Keratinocyte (primary cell): ENCODE data around the gene SERINC5. TPM values are rescaled to one million over a fixed set of nuclear protein-coding genes. Genes with fewer than 3 reads are reported as not detected.

Experiments used
- DNase-seq: peaks from one replicate; pipeline ENCODE4 v3.0.0-alpha.2; 2011; ENCODE audit warnings: low read depth, missing footprints, low spot score
- FAIRE-seq: peaks from 2 replicates; lab custom pipeline; 2011; peaks lifted over from hg19 to GRCh38; lab: Jason Lieb, UNC
- H2AFZ ChIP-seq: 2 replicates; pipeline ENCODE4 v1.6.0; 2012; ENCODE audit warnings: low read length, control low read depth, inconsistent platforms; ENCODE audit not compliant: control insufficient read depth
- H3K27ac ChIP-seq: 2 replicates; pipeline ENCODE4 v1.5.1; 2011; ENCODE audit warnings: low read length; ENCODE audit not compliant: control insufficient read depth, insufficient read depth
- H3K27me3 ChIP-seq: 3 replicates; pipeline ENCODE4 v1.6.0; 2011; ENCODE audit warnings: low read length; ENCODE audit not compliant: control insufficient read depth, insufficient read depth; ENCODE audit errors: extremely low read depth
- H3K36me3 ChIP-seq, 2 experiments: 2 replicates in 1 of 2; 3 replicates in 1 of 2; pipeline ENCODE4 v1.5.1; 2011; ENCODE audit warnings: low read length in 2 of 2, mild to moderate bottlenecking in 1 of 2; ENCODE audit not compliant: control insufficient read depth in 2 of 2, insufficient read depth in 2 of 2; ENCODE audit errors: extremely low read depth in 1 of 2
- H3K4me1 ChIP-seq: 3 replicates; pipeline ENCODE4 v1.5.1; 2011; ENCODE audit warnings: low read length; ENCODE audit not compliant: control insufficient read depth, insufficient read depth; ENCODE audit errors: extremely low read depth
- H3K4me2 ChIP-seq: 3 replicates; pipeline ENCODE4 v1.6.0; 2011; ENCODE audit warnings: low read depth, low read length; ENCODE audit not compliant: control insufficient read depth, insufficient read depth; ENCODE audit errors: extremely low read depth
- H3K4me3 ChIP-seq, 3 experiments: fragments of 200-600 bp in 1 of 3; sonication (generic) in 1 of 3; 2 replicates in 2 of 3; 3 replicates in 1 of 3; pipeline ENCODE4 v1.5.1; 2011 to 2016; ENCODE audit warnings: low read length in 3 of 3, mild to moderate bottlenecking in 3 of 3, control low read depth in 2 of 3, inconsistent platforms in 1 of 3, low read depth in 1 of 3, mixed read lengths in 1 of 3, mixed run types in 1 of 3, moderate library complexity in 1 of 3; ENCODE audit not compliant: control insufficient read depth in 2 of 3, insufficient read depth in 2 of 3; ENCODE audit errors: extremely low read depth in 1 of 3
- H3K79me2 ChIP-seq: 2 replicates; pipeline ENCODE4 v1.6.0; 2012; ENCODE audit warnings: low read length; ENCODE audit not compliant: control insufficient read depth, insufficient read depth
- H3K9ac ChIP-seq: 3 replicates; pipeline ENCODE4 v1.6.0; 2011; ENCODE audit warnings: low read length; ENCODE audit not compliant: control insufficient read depth, insufficient read depth; ENCODE audit errors: extremely low read depth
- H3K9me1 ChIP-seq: 3 replicates; pipeline ENCODE4 v1.6.0; 2011; ENCODE audit warnings: low read length; ENCODE audit not compliant: control insufficient read depth, insufficient read depth; ENCODE audit errors: extremely low read depth
- H3K9me3 ChIP-seq: 2 replicates; pipeline ENCODE4 v1.5.1; 2012; ENCODE audit warnings: low read depth, low read length; ENCODE audit not compliant: control insufficient read depth
- H4K20me1 ChIP-seq: 3 replicates; pipeline ENCODE4 v1.6.0; 2011; ENCODE audit warnings: low read length; ENCODE audit not compliant: control insufficient read depth, insufficient read depth; ENCODE audit errors: extremely low read depth
- EZH2 ChIP-seq: IDR thresholded peaks from one replicate; pipeline ENCODE4 v1.6.1; 2012; ENCODE audit warnings: inconsistent platforms, mild to moderate bottlenecking, low read length, moderate library complexity
- dilution Hi-C: fragments of 300-500 bp; cut with MboI; formaldehyde crosslinking; loops from one replicate; pipeline ENCODE4 v1.7.0; 2020; ENCODE audit warnings: low sequenced_read_pairs; ENCODE audit not compliant: extremely low pct_ligation_motif_present
- polyA plus RNA-seq, 5 experiments: library from polyadenylated mRNA; depleted of rRNA in 3 of 5; stranded (reverse) in 3 of 5; stranded (forward) in 1 of 5; unstranded in 1 of 5; fragments of >200 nt; gene quantifications; 1 replicate in 1 of 5; 2 replicates in 3 of 5; 3 replicates in 1 of 5; pipeline versions ENCODE4 v1.2.1 to v1.2.3, GENCODE V29; 2011 to 2012; ENCODE audit warnings: missing spikeins in 2 of 5, low read depth in 1 of 5, low replicate concordance in 1 of 5
- TF ChIP-seq, protein P1 (sequence below), 3 experiments: IDR thresholded peaks in 1 of 3; conservative IDR thresholded peaks in 1 of 3; optimal IDR thresholded peaks in 1 of 3; 2 replicates in 2 of 3; 3 replicates in 1 of 3; pipeline versions ENCODE3 to v1.5.1; 2011; ENCODE audit warnings: low read length in 3 of 3, mild to moderate bottlenecking in 3 of 3, moderate library complexity in 2 of 3, control low read depth in 1 of 3, inconsistent platforms in 1 of 3; ENCODE audit not compliant: insufficient read depth in 2 of 3; ENCODE audit errors: extremely low read depth in 1 of 3

Gene SERINC5
- polyA plus RNA-seq, 1 donor (not counting 4 experiments of a cell fraction or from before 2014, with no cell fraction given), result 20.0 TPM

DNA sequence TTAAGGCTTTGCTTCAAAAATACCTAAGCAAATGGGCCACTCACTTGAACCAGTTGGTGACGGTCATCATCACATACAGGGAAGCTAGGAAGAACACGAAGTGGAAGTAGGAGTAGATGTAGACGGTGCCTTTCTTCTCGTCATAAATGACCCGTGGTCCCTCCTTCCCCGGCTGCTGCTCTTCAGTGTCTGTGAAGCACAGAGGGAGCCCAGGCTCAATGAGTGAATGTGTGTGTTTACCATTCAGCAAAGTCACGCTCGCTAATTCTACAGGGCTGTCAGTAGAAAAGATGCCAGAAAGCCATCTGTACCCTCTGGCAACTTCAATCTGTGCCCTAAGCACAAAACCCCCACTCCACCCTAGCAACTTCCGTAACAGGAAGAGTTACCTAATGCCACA is 109.8 kb downstream of the SERINC5 start:
- Histone ChIP-seq H2AFZ (no peak overlapping the region), H3K9me3 (no peaks in the 10 kb centered on the region), H3K4me3 (no peak overlapping the region), H3K9me1 (no peaks in the 10 kb centered on the region), H4K20me1 (no peaks in the 10 kb centered on the region), H3K4me2 (no peak overlapping the region), H3K4me1 (no peaks in the 10 kb centered on the region), H3K9ac (no peak overlapping the region), H3K36me3 (peaks cover 15 to 20% of the 10 kb centered on the region in 2 experiments), H3K27ac (no peak overlapping the region), H3K27me3 (no peaks in the 10 kb centered on the region), H3K79me2 (no peaks in the 10 kb centered on the region)
- dilution Hi-C loops, result no loop called here
- TF ChIP-seq, protein P1, sequence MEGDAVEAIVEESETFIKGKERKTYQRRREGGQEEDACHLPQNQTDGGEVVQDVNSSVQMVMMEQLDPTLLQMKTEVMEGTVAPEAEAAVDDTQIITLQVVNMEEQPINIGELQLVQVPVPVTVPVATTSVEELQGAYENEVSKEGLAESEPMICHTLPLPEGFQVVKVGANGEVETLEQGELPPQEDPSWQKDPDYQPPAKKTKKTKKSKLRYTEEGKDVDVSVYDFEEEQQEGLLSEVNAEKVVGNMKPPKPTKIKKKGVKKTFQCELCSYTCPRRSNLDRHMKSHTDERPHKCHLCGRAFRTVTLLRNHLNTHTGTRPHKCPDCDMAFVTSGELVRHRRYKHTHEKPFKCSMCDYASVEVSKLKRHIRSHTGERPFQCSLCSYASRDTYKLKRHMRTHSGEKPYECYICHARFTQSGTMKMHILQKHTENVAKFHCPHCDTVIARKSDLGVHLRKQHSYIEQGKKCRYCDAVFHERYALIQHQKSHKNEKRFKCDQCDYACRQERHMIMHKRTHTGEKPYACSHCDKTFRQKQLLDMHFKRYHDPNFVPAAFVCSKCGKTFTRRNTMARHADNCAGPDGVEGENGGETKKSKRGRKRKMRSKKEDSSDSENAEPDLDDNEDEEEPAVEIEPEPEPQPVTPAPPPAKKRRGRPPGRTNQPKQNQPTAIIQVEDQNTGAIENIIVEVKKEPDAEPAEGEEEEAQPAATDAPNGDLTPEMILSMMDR (optimal IDR thresholded peaks at IDR 0.05 in 1 of 3, IDR thresholded peaks at IDR 0.05 in 1 of 3, conservative IDR thresholded peaks at IDR 0.05 in 1 of 3; ENCODE audit: extremely low read depth in 1 of 3, insufficient read depth in 2 of 3, low read length in 3 of 3), result no peak
- TF ChIP-seq EZH2, result no peak
- no peak for FAIRE-seq
- DNase-seq, result no peak

DNA sequence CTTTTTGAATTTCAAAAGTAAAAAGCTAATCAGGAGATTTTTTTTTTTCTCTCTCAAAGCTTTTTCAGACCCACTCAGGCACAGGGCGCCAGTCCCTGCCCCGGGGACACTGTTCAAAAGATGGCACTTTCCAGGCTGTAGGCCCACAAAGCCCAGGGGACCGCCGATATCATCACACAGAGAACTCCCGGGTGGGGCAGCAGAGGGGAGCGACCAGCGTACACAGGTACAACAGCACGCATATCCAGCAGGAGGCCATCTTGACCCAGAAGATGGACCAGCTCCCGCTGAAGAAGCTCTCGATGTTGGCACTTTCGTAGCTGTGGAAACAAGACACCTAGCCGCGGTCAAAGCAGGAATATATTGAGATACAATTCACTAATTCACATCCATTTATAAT is 112.4 kb downstream of the SERINC5 start:
- H3K27me3 ChIP-seq, result no peaks in the 10 kb centered on the region
- no peaks in the 10 kb centered on the region for H3K79me2 ChIP-seq
- dilution Hi-C loops, result no loop called here
- TF ChIP-seq, protein P1 (optimal IDR thresholded peaks at IDR 0.05 in 1 of 3, IDR thresholded peaks at IDR 0.05 in 1 of 3, conservative IDR thresholded peaks at IDR 0.05 in 1 of 3; ENCODE audit: extremely low read depth in 1 of 3, insufficient read depth in 2 of 3, low read length in 3 of 3), result no peak
- no peak for TF ChIP-seq EZH2
- FAIRE-seq (no peak), DNase-seq (no peak)
- no peak overlapping the region for H3K9ac ChIP-seq
- no peaks in the 10 kb centered on the region for H4K20me1 ChIP-seq
- H3K4me1 ChIP-seq, result no peaks in the 10 kb centered on the region
- no peak overlapping the region for H3K4me2 ChIP-seq
- H3K9me3 ChIP-seq, result no peaks in the 10 kb centered on the region
- H2AFZ ChIP-seq, result no peak overlapping the region
- H3K4me3 ChIP-seq, result no peak overlapping the region
- H3K9me1 ChIP-seq, result no peaks in the 10 kb centered on the region
- no peak overlapping the region for H3K27ac ChIP-seq
- H3K36me3 ChIP-seq, result peaks cover 8 to 16% of the 10 kb centered on the region in 2 experiments
